GM23338 (cell line): ENCODE results near the gene FTHL17. TPM values are rescaled to one million over a fixed set of nuclear protein-coding genes. Genes with fewer than 3 reads are reported as not detected.

Source experiments
- ATAC-seq: fragments of 200-7000 bp; cut with Tn5 transposase; 3 replicates; pipeline ENCODE4 v1.9.1; 2020
- DNase-seq: peaks from one replicate; pipeline ENCODE4 v3.0.0-alpha.2; 2015; ENCODE audit warnings: low spot score
- H2AFZ ChIP-seq: fragments of 200-600 bp; sonication (generic); 2 replicates; pipeline ENCODE4 v1.8.0; 2016; ENCODE audit warnings: antibody characterized with exemption, mild to moderate bottlenecking, moderate library complexity
- H3F3A ChIP-seq: fragments of 200-600 bp; sonication (generic); replicated peaks from 2 replicates; pipeline ENCODE4 v1.8.0; 2017; ENCODE audit warnings: antibody characterized with exemption, mixed run types, low read depth
- H3K27ac ChIP-seq: fragments of 200-600 bp; sonication (generic); 2 replicates; pipeline ENCODE4 v1.6.1; 2016; ENCODE audit warnings: low read depth
- H3K27me3 ChIP-seq: fragments of 200-600 bp; sonication (generic); 2 replicates; pipeline ENCODE4 v1.8.0; 2016; ENCODE audit warnings: mild to moderate bottlenecking, mixed run types, moderate library complexity; ENCODE audit not compliant: insufficient read depth
- H3K36me3 ChIP-seq: fragments of 200-600 bp; sonication (generic); 2 replicates; pipeline ENCODE4 v1.8.0; 2016; ENCODE audit warnings: mild to moderate bottlenecking; ENCODE audit not compliant: insufficient read depth
- H3K4me1 ChIP-seq: fragments of 200-600 bp; sonication (generic); 2 replicates; pipeline ENCODE4 v1.8.0; 2016; ENCODE audit warnings: mild to moderate bottlenecking, moderate library complexity; ENCODE audit not compliant: insufficient read depth
- H3K4me2 ChIP-seq: fragments of 200-600 bp; sonication (generic); 2 replicates; pipeline ENCODE4 v1.7.1; 2017; ENCODE audit warnings: mixed run types
- H3K4me3 ChIP-seq: fragments of 200-600 bp; sonication (generic); 2 replicates; pipeline ENCODE4 v1.6.1; 2016; ENCODE audit warnings: mixed run types
- H3K79me2 ChIP-seq: fragments of 200-600 bp; sonication (generic); replicated peaks from 2 replicates; pipeline ENCODE4 v1.8.0; 2017; ENCODE audit warnings: mild to moderate bottlenecking; ENCODE audit not compliant: insufficient read depth
- H3K9me2 ChIP-seq: fragments of 200-600 bp; sonication (generic); 2 replicates; pipeline ENCODE4 v1.8.0; 2017; ENCODE audit not compliant: insufficient read depth
- H4K20me1 ChIP-seq: fragments of 200-600 bp; sonication (generic); replicated peaks from 2 replicates; pipeline ENCODE4 v1.8.0; 2017; ENCODE audit warnings: mild to moderate bottlenecking; ENCODE audit not compliant: insufficient read depth
- H3K27ac Mint-ChIP-seq: 2 replicates; pipeline ENCODE4 v1.8.0; 2020; ENCODE audit warnings: inconsistent platforms, mild to moderate bottlenecking, moderate library complexity, mixed read lengths
- H3K27me3 Mint-ChIP-seq: 3 replicates; pipeline ENCODE4 v1.8.0; 2022; ENCODE audit warnings: low read depth, mild to moderate bottlenecking, moderate library complexity, mixed read lengths, inconsistent platforms; ENCODE audit not compliant: insufficient read depth, poor library complexity
- H3K36me3 Mint-ChIP-seq: 3 replicates; pipeline ENCODE4 v1.8.0; 2021; ENCODE audit warnings: low read depth, mild to moderate bottlenecking, inconsistent platforms, moderate library complexity, mixed read lengths
- H3K4me1 Mint-ChIP-seq: 3 replicates; pipeline ENCODE4 v1.8.0; 2020; ENCODE audit warnings: mild to moderate bottlenecking, inconsistent platforms, mixed read lengths
- H3K4me3 Mint-ChIP-seq: 3 replicates; pipeline ENCODE4 v1.8.0; 2021; ENCODE audit warnings: moderate library complexity, mild to moderate bottlenecking, inconsistent platforms, mixed read lengths
- H3K9me3 Mint-ChIP-seq: 3 replicates; pipeline ENCODE4 v1.8.0; 2020; ENCODE audit warnings: moderate library complexity, mild to moderate bottlenecking, inconsistent platforms, mixed read lengths
- CREB1 ChIP-seq: fragments of 250-450 bp; sonication (Bioruptor Pico); IDR thresholded peaks from 2 replicates; pipeline ENCODE4 v1.5.0; 2020; ENCODE audit warnings: low read depth, mild to moderate bottlenecking, moderate library complexity
- EZH2 ChIP-seq: fragments of 200-600 bp; sonication (generic); IDR thresholded peaks from one replicate; pipeline ENCODE4 v1.8.0; 2017; ENCODE audit warnings: antibody characterized with exemption, mild to moderate bottlenecking, low read depth; ENCODE audit not compliant: unreplicated experiment
- EZH2phosphoT487 ChIP-seq: fragments of 200-600 bp; sonication (generic); IDR thresholded peaks from one replicate; pipeline ENCODE4 v1.8.1; 2018; ENCODE audit warnings: antibody characterized with exemption; ENCODE audit not compliant: unreplicated experiment
- JUNB ChIP-seq: IDR thresholded peaks from one replicate; pipeline ENCODE4 v1.6.1; 2016; ENCODE audit warnings: antibody characterized with exemption; ENCODE audit not compliant: unreplicated experiment
- NANOG ChIP-seq: IDR thresholded peaks from 2 replicates; pipeline ENCODE4 v1.6.1; 2016; ENCODE audit warnings: antibody characterized with exemption, borderline replicate concordance
- POLR2AphosphoS5 ChIP-seq: IDR thresholded peaks from 2 replicates; pipeline ENCODE4 v1.6.1; 2016; ENCODE audit warnings: antibody characterized with exemption, low read depth
- STAT1 ChIP-seq: IDR thresholded peaks from one replicate; pipeline ENCODE4 v1.6.1; 2016; ENCODE audit warnings: antibody characterized with exemption; ENCODE audit not compliant: unreplicated experiment
- ZNF114 ChIP-seq: fragments of 250-450 bp; sonication (Bioruptor Pico); IDR thresholded peaks from 2 replicates; pipeline ENCODE4 v1.5.0; 2020; ENCODE audit warnings: mild to moderate bottlenecking, moderate library complexity
- ZNF331 ChIP-seq: fragments of 250-450 bp; sonication (Bioruptor Pico); IDR thresholded peaks from 2 replicates; pipeline ENCODE4 v1.5.0; 2020; ENCODE audit warnings: low read depth, mild to moderate bottlenecking, moderate library complexity
- polyA plus RNA-seq: library from polyadenylated mRNA; unstranded; fragments of >200 nt; fragmentation: Nextera tagmentation; extraction: Ambion mirVana; gene quantifications from 2 replicates; pipeline ENCODE4 v1.2.1, GENCODE V29; 2016
- total RNA-seq: library from RNA; depleted of rRNA; stranded (reverse); fragments of >200 nt; shearing (Covaris generic); gene quantifications from 2 replicates; pipeline ENCODE4 v1.2.3, GENCODE V29; 2014
- TF ChIP-seq, protein P1 (sequence below): IDR thresholded peaks from one replicate; pipeline ENCODE4 v1.6.1; 2018; ENCODE audit warnings: antibody characterized with exemption; ENCODE audit not compliant: unreplicated experiment
- TF ChIP-seq, protein P2 (sequence below): IDR thresholded peaks from 2 replicates; pipeline ENCODE4 v1.6.1; 2016; ENCODE audit warnings: antibody characterized with exemption
- TF ChIP-seq, protein P3 (sequence below), 2 experiments: fragments of 200-600 bp in 1 of 2; sonication (generic) in 1 of 2; conservative IDR thresholded peaks; 2 replicates each; pipeline versions ENCODE4 v1.5.1 to v1.6.1; 2016 to 2017; ENCODE audit warnings: antibody characterized with exemption in 2 of 2, low read depth in 2 of 2, mild to moderate bottlenecking in 2 of 2, moderate library complexity in 1 of 2
- TF ChIP-seq, protein P4 (sequence below): fragments of 250-450 bp; sonication (Bioruptor Pico); IDR thresholded peaks from 2 replicates; pipeline ENCODE4 v1.5.0; 2020; ENCODE audit warnings: mild to moderate bottlenecking, moderate library complexity

Gene FTHL17
- total and polyA plus RNA-seq, 2 experiments from 2014 or later, result not detected

DNA sequence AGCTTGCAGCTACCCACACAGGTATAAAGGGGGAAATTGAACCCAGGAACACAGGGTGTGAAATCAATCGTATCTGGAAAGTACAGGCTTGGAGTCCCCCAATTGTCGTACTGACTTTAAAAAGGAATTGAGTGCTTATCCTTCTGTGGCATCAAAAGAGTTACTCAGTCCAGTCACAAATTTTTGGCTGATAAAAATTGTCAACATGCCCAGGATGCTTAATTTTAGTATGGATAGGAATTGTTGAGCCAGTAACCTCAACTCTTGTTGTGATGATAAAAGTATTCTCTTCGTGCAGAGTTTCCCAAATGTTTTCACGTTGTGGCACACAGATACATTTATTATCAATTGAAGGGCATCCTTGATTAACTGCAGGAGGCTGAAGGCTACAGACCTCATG lies 43.6 kb upstream of the FTHL17 start:
- Histone ChIP-seq H3K4me2 (no peak overlapping the region), H4K20me1 (no peaks in the 10 kb centered on the region), H3K4me1 (no peaks in the 10 kb centered on the region), H3F3A (no peaks in the 10 kb centered on the region), H3K27ac (no peak overlapping the region), H2AFZ (no peak overlapping the region), H3K4me3 (no peak overlapping the region), H3K9me2 (no peaks in the 10 kb centered on the region), H3K27me3 (no peaks in the 10 kb centered on the region), H3K79me2 (no peaks in the 10 kb centered on the region), H3K36me3 (no peaks in the 10 kb centered on the region)
- Mint-ChIP-seq H3K36me3 (no peaks in the 10 kb centered on the region), H3K9me3 (no peaks in the 10 kb centered on the region), H3K4me1 (no peaks in the 10 kb centered on the region), H3K27ac (no peak overlapping the region), H3K27me3 (no peaks in the 10 kb centered on the region), H3K4me3 (no peak overlapping the region)
- DNase-seq (no peak), ATAC-seq (no peak)
- TF ChIP-seq, protein P1, sequence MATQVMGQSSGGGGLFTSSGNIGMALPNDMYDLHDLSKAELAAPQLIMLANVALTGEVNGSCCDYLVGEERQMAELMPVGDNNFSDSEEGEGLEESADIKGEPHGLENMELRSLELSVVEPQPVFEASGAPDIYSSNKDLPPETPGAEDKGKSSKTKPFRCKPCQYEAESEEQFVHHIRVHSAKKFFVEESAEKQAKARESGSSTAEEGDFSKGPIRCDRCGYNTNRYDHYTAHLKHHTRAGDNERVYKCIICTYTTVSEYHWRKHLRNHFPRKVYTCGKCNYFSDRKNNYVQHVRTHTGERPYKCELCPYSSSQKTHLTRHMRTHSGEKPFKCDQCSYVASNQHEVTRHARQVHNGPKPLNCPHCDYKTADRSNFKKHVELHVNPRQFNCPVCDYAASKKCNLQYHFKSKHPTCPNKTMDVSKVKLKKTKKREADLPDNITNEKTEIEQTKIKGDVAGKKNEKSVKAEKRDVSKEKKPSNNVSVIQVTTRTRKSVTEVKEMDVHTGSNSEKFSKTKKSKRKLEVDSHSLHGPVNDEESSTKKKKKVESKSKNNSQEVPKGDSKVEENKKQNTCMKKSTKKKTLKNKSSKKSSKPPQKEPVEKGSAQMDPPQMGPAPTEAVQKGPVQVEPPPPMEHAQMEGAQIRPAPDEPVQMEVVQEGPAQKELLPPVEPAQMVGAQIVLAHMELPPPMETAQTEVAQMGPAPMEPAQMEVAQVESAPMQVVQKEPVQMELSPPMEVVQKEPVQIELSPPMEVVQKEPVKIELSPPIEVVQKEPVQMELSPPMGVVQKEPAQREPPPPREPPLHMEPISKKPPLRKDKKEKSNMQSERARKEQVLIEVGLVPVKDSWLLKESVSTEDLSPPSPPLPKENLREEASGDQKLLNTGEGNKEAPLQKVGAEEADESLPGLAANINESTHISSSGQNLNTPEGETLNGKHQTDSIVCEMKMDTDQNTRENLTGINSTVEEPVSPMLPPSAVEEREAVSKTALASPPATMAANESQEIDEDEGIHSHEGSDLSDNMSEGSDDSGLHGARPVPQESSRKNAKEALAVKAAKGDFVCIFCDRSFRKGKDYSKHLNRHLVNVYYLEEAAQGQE, result no peak
- TF ChIP-seq EZH2 (no peak), ZNF331 (CRISPR knock-in tag) (no peak), EZH2phosphoT487 (no peak), POLR2AphosphoS5 (no peak), NANOG (no peak), STAT1 (no peak), CREB1 (no peak), JUNB (no peak), ZNF114 (CRISPR knock-in tag) (no peak)
- TF ChIP-seq, protein P2, sequence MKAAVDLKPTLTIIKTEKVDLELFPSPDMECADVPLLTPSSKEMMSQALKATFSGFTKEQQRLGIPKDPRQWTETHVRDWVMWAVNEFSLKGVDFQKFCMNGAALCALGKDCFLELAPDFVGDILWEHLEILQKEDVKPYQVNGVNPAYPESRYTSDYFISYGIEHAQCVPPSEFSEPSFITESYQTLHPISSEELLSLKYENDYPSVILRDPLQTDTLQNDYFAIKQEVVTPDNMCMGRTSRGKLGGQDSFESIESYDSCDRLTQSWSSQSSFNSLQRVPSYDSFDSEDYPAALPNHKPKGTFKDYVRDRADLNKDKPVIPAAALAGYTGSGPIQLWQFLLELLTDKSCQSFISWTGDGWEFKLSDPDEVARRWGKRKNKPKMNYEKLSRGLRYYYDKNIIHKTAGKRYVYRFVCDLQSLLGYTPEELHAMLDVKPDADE, result no peak
- TF ChIP-seq, protein P3, sequence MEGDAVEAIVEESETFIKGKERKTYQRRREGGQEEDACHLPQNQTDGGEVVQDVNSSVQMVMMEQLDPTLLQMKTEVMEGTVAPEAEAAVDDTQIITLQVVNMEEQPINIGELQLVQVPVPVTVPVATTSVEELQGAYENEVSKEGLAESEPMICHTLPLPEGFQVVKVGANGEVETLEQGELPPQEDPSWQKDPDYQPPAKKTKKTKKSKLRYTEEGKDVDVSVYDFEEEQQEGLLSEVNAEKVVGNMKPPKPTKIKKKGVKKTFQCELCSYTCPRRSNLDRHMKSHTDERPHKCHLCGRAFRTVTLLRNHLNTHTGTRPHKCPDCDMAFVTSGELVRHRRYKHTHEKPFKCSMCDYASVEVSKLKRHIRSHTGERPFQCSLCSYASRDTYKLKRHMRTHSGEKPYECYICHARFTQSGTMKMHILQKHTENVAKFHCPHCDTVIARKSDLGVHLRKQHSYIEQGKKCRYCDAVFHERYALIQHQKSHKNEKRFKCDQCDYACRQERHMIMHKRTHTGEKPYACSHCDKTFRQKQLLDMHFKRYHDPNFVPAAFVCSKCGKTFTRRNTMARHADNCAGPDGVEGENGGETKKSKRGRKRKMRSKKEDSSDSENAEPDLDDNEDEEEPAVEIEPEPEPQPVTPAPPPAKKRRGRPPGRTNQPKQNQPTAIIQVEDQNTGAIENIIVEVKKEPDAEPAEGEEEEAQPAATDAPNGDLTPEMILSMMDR (conservative IDR thresholded peaks at IDR 0.05; ENCODE audit: low read depth in 2 of 2), result no peak
- TF ChIP-seq, protein P4, sequence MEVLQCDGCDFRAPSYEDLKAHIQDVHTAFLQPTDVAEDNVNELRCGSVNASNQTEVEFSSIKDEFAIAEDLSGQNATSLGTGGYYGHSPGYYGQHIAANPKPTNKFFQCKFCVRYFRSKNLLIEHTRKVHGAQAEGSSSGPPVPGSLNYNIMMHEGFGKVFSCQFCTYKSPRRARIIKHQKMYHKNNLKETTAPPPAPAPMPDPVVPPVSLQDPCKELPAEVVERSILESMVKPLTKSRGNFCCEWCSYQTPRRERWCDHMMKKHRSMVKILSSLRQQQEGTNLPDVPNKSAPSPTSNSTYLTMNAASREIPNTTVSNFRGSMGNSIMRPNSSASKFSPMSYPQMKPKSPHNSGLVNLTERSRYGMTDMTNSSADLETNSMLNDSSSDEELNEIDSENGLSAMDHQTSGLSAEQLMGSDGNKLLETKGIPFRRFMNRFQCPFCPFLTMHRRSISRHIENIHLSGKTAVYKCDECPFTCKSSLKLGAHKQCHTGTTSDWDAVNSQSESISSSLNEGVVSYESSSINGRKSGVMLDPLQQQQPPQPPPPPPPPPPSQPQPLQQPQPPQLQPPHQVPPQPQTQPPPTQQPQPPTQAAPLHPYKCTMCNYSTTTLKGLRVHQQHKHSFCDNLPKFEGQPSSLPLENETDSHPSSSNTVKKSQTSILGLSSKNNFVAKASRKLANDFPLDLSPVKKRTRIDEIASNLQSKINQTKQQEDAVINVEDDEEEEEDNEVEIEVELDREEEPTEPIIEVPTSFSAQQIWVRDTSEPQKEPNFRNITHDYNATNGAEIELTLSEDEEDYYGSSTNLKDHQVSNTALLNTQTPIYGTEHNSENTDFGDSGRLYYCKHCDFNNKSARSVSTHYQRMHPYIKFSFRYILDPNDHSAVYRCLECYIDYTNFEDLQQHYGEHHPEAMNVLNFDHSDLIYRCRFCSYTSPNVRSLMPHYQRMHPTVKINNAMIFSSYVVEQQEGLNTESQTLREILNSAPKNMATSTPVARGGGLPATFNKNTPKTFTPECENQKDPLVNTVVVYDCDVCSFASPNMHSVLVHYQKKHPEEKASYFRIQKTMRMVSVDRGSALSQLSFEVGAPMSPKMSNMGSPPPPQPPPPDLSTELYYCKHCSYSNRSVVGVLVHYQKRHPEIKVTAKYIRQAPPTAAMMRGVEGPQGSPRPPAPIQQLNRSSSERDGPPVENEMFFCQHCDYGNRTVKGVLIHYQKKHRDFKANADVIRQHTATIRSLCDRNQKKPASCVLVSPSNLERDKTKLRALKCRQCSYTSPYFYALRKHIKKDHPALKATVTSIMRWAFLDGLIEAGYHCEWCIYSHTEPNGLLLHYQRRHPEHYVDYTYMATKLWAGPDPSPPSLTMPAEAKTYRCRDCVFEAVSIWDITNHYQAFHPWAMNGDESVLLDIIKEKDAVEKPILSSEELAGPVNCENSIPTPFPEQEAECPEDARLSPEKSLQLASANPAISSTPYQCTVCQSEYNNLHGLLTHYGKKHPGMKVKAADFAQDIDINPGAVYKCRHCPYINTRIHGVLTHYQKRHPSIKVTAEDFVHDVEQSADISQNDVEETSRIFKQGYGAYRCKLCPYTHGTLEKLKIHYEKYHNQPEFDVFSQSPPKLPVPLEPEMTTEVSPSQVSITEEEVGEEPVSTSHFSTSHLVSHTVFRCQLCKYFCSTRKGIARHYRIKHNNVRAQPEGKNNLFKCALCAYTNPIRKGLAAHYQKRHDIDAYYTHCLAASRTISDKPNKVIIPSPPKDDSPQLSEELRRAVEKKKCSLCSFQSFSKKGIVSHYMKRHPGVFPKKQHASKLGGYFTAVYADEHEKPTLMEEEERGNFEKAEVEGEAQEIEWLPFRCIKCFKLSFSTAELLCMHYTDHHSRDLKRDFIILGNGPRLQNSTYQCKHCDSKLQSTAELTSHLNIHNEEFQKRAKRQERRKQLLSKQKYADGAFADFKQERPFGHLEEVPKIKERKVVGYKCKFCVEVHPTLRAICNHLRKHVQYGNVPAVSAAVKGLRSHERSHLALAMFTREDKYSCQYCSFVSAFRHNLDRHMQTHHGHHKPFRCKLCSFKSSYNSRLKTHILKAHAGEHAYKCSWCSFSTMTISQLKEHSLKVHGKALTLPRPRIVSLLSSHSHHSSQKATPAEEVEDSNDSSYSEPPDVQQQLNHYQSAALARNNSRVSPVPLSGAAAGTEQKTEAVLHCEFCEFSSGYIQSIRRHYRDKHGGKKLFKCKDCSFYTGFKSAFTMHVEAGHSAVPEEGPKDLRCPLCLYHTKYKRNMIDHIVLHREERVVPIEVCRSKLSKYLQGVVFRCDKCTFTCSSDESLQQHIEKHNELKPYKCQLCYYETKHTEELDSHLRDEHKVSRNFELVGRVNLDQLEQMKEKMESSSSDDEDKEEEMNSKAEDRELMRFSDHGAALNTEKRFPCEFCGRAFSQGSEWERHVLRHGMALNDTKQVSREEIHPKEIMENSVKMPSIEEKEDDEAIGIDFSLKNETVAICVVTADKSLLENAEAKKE (CRISPR knock-in tag), result no peak
